IPS DF 6.9 (cell line): Measurements from ENCODE around the gene WDR77.

ENCODE experiments used
- DNase-seq: peaks from one replicate; pipeline ENCODE4 v3.0.0-alpha.2; 2013; ENCODE audit warnings: low read depth, low spot score
- H3K27ac ChIP-seq: one replicate; pipeline ENCODE4 v1.5.1; 2013; ENCODE audit warnings: low read length, control low read depth
- H3K27me3 ChIP-seq: 2 replicates; pipeline ENCODE4 v1.6.1; 2013; ENCODE audit warnings: mild to moderate bottlenecking, low read length; ENCODE audit not compliant: control insufficient read depth, insufficient read depth
- H3K36me3 ChIP-seq: 2 replicates; pipeline ENCODE4 v1.6.1; 2013; ENCODE audit warnings: low read length; ENCODE audit not compliant: control insufficient read depth, insufficient read depth
- H3K4me1 ChIP-seq: 2 replicates; pipeline ENCODE4 v1.6.1; 2013; ENCODE audit warnings: low read length; ENCODE audit not compliant: control insufficient read depth, insufficient read depth
- H3K4me3 ChIP-seq: 2 replicates; pipeline ENCODE4 v1.5.1; 2013; ENCODE audit warnings: mild to moderate bottlenecking, low read length
- H3K9me3 ChIP-seq: 2 replicates; pipeline ENCODE4 v1.6.1; 2013; ENCODE audit warnings: low read length, inconsistent platforms; ENCODE audit not compliant: control insufficient read depth, insufficient read depth
- WGBS: extraction: QIAGEN DNeasy Blood & Tissue Kit; methylation state at CpG from one replicate; pipeline ENCODE4 v1.1.7; 2013; ENCODE audit warnings: mixed read lengths, missing lambda C conversion rate; ENCODE audit not compliant: insufficient read length, insufficient coverage; 5-methylcytosine and 5-hydroxymethylcytosine counted together

The WDR77 gene

DNA sequence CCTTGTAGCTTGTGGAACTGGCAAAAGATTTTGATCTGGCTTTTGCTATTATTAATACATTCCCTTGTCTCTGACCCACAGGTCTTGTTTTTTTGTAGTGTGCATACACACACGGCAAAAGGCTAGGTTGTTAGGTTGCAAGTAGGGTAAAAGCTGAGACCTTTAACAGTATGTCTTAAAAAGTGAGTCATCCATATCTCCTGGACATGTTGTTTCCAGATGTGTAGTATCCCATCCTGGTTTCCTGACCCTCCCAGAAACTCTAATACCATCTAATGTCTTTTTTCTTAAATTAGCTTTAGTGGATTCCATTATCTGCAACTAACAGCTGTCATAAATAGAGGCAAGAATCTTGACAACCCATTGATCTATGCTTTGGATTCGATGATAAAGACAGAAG lies 36.2 kb downstream of the WDR77 start:
- no peaks in the 10 kb centered on the region for H3K27me3 ChIP-seq
- H3K36me3 ChIP-seq, result no peaks in the 10 kb centered on the region
- no CpG with 5 or more reads among the region's 2 CpGs for WGBS
- no peak for DNase-seq
- no peaks in the 10 kb centered on the region; the same call in 1 of the 2 replicates for H3K9me3 ChIP-seq
- H3K4me3 ChIP-seq, result no peak overlapping the region
- H3K27ac ChIP-seq, result no peak overlapping the region
- no peaks in the 10 kb centered on the region for H3K4me1 ChIP-seq

DNA sequence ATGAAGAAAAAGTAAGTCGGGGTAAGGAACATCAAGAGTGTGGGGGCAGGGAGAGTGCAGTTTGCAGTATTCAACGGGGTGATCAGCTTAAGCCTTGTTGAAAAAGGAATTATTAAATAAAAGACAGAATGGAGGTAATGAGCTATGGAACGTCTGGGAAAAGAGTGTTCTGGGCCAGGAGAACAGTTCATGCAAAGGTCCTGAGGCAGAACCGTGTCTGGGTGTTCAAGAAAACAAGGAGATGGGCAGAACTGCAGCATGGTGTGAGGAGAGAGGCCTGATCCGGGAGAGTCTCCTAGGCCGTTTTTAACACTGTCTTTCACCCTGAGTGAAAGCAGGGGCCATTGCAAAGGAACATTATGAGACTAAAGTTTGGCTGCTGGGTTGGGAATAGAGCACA lies 41.8 kb downstream of the WDR77 start:
- no CpG with 5 or more reads among the region's 6 CpGs for WGBS
- Histone ChIP-seq H3K4me1 (no peaks in the 10 kb centered on the region), H3K4me3 (no peak overlapping the region), H3K27me3 (no peaks in the 10 kb centered on the region), H3K9me3 (no peaks in the 10 kb centered on the region), H3K36me3 (no peaks in the 10 kb centered on the region), H3K27ac (no peak overlapping the region)
- no peak for DNase-seq

DNA sequence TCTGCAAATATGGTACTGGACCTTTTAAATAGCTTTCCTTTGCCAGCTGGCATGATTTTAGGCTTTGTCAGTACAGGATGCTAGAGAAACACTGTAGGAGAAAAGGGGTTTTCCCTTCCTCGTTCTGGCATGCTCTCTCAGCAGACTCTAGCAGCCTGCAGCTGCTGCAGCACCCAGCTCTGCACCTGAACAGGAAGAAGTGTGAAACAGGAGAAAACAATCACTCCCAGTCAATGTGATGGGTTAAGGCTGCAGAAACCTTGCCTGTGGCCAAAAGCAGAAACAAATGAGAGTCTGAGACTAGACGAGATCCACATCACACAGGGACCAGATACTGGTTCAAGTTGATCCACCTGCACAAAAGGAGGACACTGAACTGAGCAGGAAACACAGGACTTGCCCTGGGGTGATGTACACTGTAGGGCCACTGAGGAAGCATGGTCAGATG lies 42.7 kb downstream of the WDR77 start:
- no CpG with 5 or more reads among the region's 2 CpGs for WGBS
- DNase-seq, result no peak
- H3K27me3 ChIP-seq, result no peaks in the 10 kb centered on the region
- H3K36me3 ChIP-seq, result no peaks in the 10 kb centered on the region
- no peak overlapping the region for H3K4me3 ChIP-seq
- H3K27ac ChIP-seq, result no peak overlapping the region
- no peaks in the 10 kb centered on the region for H3K9me3 ChIP-seq
- no peaks in the 10 kb centered on the region for H3K4me1 ChIP-seq

DNA sequence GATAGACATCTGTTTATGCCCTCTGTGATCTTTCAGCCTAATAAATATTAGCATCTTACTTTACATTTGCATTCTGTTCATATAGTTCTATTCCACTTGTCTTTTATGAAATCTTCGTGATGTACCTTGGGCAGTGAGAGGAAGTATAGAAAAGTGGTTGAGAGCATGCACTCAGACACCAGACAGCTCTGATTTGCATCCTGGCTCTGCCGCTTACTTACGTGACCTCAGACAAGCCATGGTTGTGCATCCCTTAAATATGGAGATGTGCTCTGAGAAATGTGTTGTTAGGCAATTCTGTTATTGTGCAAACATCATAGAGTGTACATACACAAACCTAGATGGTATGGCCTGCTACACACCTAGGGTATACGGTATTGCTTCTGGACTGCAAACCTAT lies 44.5 kb downstream of the WDR77 start:
- Histone ChIP-seq H3K27ac (no peak overlapping the region), H3K27me3 (no peaks in the 10 kb centered on the region), H3K4me3 (no peak overlapping the region), H3K9me3 (no peaks in the 10 kb centered on the region), H3K4me1 (no peaks in the 10 kb centered on the region), H3K36me3 (no peaks in the 10 kb centered on the region)
- no CpG with 5 or more reads among the region's 4 CpGs for WGBS
- no peak for DNase-seq

DNA sequence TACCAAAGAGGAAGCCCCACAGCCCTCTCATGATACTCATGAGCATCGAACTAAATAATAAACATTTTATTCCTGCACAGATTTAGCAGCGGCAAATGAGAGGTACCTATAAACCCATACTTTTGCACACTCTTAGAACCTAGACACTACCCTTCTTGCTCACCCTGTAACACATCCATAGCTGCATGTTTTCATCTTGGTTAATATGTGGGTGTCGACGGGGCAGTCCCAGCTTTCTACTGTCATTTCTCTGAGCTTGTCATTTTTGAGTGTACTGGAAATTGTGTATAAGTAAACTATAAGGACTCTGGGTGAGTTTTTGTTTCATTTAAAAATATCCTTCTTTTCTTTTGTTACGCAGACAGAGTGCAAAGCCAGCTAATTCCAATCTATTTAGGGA lies 47.0 kb downstream of the WDR77 start:
- H3K4me1 ChIP-seq, result no peaks in the 10 kb centered on the region
- no peak for DNase-seq
- H3K9me3 ChIP-seq, result no peaks in the 10 kb centered on the region
- H3K27ac ChIP-seq, result no peak overlapping the region
- H3K36me3 ChIP-seq, result no peaks in the 10 kb centered on the region
- H3K4me3 ChIP-seq, result no peak overlapping the region
- no peaks in the 10 kb centered on the region for H3K27me3 ChIP-seq
- no CpG with 5 or more reads among the region's 5 CpGs for WGBS

GRCh38 chr1:111399792-111400610 lies 49.1 kb downstream of the WDR77 start:
- Histone ChIP-seq H3K27me3 (no peaks in the 10 kb centered on the region), H3K9me3 (no peaks in the 10 kb centered on the region), H3K27ac (no peak overlapping the region), H3K4me1 (no peaks in the 10 kb centered on the region), H3K36me3 (no peaks in the 10 kb centered on the region), H3K4me3 (no peak overlapping the region)
- 100% methylated on average over 2 of the region's 9 CpGs for WGBS
- peak; percentile 27 for DNase-seq

DNA sequence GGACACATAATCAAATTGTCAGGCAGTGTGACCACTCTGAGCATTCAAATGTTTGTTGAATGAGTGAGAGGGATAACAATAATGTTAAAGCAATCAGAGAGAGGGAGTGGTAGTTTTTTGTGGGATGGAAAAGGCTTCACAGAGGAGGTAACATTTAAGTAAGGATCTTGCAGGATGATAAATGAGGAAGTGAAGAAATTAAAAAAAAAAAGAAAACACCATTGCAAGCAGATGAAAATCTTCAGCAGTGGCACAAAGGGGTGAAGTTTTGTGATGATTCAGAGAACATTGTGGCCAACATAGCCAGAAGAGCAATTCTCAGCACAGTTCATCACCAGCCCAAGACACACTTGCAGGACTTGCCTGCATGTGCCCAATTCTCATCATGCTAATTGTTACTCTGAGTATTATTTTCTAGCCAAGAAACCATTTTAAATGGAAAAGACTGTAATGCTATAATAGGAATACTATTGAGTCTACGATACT lies 56.6 kb downstream of the WDR77 start:
- no peaks in the 10 kb centered on the region for H3K27me3 ChIP-seq
- H3K4me1 ChIP-seq, result no peaks in the 10 kb centered on the region
- H3K4me3 ChIP-seq, result no peak overlapping the region
- no peak for DNase-seq
- H3K27ac ChIP-seq, result no peak overlapping the region
- WGBS, result no CpG with 5 or more reads among the region's 1 CpG
- H3K36me3 ChIP-seq, result no peaks in the 10 kb centered on the region
- no peaks in the 10 kb centered on the region for H3K9me3 ChIP-seq

DNA sequence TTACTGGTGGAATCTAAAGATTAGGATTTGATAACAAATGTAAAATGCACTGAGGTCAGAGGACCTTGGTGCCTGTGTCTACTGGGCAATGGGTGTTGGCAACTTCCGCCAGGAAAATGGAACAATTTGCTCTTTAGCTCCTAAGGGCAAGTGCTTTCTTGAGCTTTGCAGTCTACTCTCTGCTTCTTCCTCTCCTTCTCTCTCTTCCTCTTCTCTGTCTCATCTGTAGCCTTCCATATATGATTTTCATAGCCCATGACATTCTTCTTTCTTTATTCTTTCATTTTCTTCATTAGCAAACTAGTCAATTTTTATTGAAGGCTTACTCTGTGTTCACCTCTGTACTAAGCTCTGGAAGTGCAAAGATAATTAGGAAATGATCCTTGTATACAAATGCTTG lies 57.0 kb downstream of the WDR77 start:
- Histone ChIP-seq H3K9me3 (no peaks in the 10 kb centered on the region), H3K4me1 (no peaks in the 10 kb centered on the region), H3K27me3 (no peaks in the 10 kb centered on the region), H3K36me3 (no peaks in the 10 kb centered on the region), H3K4me3 (no peak overlapping the region), H3K27ac (no peak overlapping the region)
- WGBS, result no CpG with 5 or more reads among the region's 1 CpG
- DNase-seq, result no peak
